Muscle of back (tissue), 11 donors: ENCODE results near the gene NAA15. TPM values are rescaled to one million over a fixed set of nuclear protein-coding genes. Genes with fewer than 3 reads are reported as not detected.
"Not testable (repeated sequence)": the region's sequence is repeated elsewhere in the genome, so short reads cannot be mapped to it uniquely, and the experiment has no call there.

Source experiments
- DNase-seq, 3 donors: peaks; one replicate each; pipeline versions ENCODE4 v3.0.0 to v3.0.0-alpha.2; 2013
- polyA plus RNA-seq, 10 donors: library from polyadenylated mRNA; unstranded; fragments of 120-200 nt; gene quantifications; one replicate each; pipeline ENCODE4 v1.2.1, GENCODE V29; 2013; ENCODE audit not compliant: insufficient read length in 10 of 10

Gene NAA15
- polyA plus RNA-seq, 10 donors = 22.5 to 38.1 (median 29.2) TPM

GRCh38 chr4:139333046-139333445 is 31.7 kb downstream of the NAA15 start:
- DNase-seq = no peak

- no peak for DNase-seq
These were observed 36.3 kb downstream of the NAA15 start for GRCh38 chr4:139337612-139338011.

DNA sequence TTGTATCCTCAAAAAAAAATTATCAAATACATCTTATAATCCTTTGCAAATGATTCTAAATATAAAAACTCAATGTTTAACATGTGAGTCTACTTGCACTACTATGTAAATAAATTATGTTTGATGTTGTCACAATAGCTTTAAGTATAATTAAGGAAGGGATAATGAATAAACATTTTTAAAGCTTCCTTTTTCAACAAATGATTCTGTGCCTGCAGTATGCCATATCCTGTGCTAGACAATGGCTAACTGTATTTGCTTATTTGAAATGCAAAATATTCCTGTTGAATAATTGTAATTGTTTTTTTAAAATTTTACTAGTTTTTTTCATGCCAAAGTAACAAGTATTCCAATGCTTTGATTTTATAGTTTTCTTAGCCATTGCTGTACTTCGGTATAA is 60.0 kb downstream of the NAA15 start:
- DNase-seq = no peak

DNA sequence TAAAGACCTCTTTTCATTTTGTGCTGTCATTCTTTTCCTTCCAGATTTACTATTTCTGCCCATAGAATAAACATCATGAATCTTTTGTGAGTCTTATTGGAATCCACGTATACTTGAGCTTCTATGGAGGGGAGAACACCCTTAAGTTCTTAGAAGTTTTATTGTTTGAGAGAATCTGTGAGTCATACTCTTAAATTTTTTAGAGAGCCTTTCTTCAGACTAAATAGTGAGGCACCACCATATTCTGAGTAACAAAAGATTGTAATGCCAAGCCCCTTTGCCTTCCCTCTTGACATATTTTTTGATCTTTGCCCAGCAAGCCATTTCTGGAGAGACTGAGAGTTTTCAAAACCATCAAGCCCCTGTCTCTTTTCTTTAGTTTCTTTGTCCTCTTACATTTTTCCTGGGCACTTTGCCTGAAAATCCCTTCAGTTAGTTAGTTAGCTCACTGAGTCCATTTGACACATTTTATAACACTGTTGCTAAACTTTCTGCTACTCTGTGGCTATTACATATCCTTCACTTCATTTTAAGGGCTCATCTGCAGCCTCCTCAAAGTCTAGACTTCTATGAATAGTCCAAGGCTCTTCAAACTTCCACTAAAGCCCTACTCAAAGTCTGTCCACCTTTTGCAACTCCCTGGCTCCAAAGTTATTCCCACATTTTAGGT is 66.3 kb downstream of the NAA15 start:
- no peak for DNase-seq

- no peak for DNase-seq
These were observed 67.7 kb downstream of the NAA15 start for GRCh38 chr4:139368998-139369397.

- no peak for DNase-seq
These were observed 72.9 kb downstream of the NAA15 start for GRCh38 chr4:139374251-139374650.

- DNase-seq = peak in 1 of 3 donors; percentile 27
These were observed 85.1 kb downstream of the NAA15 start for GRCh38 chr4:139386421-139386820.

DNA sequence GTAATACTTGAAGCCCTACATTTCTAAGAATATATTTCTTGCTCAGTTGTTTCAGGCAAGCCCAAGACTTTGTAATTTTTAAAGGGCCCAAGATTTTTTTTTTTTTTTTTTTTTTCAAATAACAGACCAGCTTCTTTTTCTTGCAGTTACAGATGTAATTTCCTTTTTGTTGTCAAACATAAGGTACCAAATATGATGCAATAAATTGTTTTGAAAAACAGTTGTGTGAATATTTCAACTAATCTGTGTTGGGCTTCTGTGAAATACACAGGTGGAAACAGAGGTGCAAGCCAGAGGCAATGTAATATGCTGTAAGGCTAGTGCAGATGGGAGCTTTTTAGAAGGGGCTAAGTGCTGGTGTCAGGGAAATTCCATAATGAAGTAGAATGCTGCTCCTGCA is 87.8 kb downstream of the NAA15 start:
- no peak for DNase-seq

DNA sequence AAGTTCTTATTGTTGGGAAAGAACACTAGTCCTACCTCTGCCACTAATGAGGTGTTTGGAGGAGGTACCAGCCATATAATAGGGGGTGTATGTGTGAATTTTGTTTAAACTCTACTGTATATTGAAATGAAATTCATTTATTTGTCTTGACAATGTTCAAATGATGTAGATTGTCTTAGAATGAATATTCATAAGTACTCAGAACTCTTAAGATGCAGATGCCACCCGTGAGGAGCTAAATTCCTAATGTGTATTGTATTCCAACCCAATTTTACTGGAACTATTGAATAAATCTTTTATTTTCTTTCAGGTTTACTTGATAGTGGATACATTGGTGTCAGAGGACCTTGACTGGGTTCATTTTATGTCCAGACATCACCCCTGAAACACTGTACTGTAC is 88.7 kb downstream of the NAA15 start:
- no peak for DNase-seq

GRCh38 chr4:139391731-139392130 is 90.4 kb downstream of the NAA15 start:
- DNase-seq = no peak

DNA sequence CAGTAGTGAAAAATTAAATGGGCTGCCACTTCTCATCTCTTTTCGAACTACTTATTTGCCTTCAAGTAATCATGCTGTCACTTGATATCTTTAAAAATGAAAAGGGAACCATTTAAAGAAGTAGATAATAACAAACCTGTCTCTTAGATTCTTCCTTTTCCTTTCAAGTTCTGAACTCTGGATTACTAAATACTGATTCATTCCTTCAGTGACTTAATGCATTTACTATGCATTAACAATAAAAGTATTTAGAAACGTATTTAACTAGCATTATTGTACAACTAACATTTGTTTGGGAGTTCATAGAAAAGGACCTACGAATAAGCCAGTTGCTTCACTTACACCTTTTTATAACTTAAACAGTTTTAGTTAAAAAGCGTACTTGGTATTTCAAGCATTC is 91.5 kb downstream of the NAA15 start:
- DNase-seq = no peak

- no peak for DNase-seq
These were observed 100.1 kb downstream of the NAA15 start for GRCh38 chr4:139401368-139401767.

- no peak for DNase-seq
These were observed 101.1 kb downstream of the NAA15 start for GRCh38 chr4:139402436-139402835.

DNA sequence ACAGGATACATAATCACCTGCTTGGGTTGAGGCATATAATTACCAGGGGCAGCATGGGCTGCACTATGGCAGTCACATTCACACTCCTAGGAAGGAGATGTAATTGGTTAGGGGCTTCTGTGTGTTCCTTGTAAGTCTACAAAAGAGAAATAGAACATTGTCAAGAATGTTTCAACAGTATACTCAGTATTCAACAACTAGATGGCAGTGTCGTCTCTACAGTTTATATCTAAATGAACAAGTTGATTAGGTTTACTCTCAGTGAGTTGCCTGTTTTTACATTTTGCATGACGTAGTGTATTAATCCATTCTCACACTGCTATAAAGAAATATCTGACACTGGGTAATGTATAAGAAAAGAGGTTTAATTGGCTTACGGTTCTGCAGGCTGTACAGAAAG is 102.2 kb downstream of the NAA15 start:
- DNase-seq = no peak

- no peak for DNase-seq
These were observed 109.0 kb downstream of the NAA15 start for GRCh38 chr4:139410312-139410711.

- DNase-seq = not testable (repeated sequence)
These were observed 113.4 kb downstream of the NAA15 start for GRCh38 chr4:139414671-139415210.

DNA sequence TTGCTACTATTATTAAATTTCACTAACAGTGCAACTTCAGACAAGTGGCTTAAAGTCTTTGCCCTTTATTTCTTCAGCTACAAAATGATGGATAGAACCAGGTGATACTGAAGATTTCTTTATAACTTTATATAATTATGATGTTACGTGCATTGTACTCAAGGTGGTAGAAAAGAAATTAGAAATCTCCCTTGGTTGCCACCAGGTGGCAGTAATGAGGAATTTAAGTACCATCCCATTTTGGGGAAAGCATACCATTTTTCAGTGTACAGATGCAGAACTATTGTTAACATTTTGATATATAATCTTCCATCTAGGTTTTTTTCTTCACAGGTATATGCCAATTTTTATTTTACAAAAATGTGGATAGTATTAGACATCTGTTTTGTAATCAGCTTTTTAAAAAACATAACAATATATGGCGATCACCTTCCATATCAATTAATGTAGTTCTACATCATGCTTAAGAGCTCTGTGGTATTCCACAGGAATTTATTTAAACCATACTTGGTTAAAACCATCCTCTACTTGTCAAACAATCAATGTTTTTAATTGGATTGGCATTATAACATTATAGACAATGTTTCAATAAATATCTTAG is 114.9 kb downstream of the NAA15 start:
- DNase-seq = peak; percentile 16 to 53 (median 46)

DNA sequence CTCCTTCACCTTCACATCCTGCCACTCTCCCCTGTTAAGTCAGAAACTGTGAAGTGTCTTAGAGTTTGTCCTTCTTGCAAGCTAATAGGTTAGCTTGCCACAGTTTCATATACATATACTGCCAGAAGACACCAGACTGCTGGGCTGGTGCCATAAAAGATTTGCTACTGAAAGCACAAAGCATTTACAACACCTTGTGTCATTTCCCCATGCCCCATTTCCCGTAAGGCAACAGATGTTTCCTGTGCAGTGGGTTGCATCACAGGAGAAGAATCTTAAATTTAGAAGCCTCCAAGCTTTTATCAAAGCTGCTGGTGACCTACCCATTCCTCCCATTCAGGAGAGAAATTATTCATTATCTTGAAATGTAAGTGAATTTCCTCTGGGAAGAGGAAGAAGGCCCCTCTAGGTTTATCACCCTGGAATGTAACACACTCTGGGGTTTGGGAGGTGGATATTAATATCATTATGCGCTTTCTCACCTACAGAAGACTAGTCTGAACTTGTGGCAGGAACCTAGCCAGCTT is 118.1 kb downstream of the NAA15 start:
- DNase-seq = peak; percentile 49 to 75 (median 49)

- DNase-seq = no peak
These were observed 119.3 kb downstream of the NAA15 start for GRCh38 chr4:139420652-139421051.

DNA sequence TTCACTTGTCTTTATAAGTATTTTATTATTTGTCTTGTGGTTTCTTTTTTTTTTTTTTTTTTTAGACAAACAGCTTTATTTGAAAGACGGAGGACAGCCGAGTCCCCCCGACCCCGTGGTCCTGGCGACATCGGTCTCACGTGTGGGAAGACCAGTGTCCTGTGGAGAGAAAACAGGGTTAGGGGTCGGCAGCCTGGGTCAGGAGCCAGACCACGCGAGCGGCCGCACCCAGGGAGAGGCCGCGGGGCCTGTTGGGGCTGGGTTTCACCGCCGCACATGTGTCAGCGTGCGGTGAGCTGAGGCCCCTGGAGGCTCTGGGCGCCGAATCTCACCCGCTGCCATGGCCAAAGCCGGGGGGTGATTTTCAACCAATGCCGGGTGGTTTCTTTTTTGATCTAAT is 134.8 kb downstream of the NAA15 start:
- DNase-seq = no peak

DNA sequence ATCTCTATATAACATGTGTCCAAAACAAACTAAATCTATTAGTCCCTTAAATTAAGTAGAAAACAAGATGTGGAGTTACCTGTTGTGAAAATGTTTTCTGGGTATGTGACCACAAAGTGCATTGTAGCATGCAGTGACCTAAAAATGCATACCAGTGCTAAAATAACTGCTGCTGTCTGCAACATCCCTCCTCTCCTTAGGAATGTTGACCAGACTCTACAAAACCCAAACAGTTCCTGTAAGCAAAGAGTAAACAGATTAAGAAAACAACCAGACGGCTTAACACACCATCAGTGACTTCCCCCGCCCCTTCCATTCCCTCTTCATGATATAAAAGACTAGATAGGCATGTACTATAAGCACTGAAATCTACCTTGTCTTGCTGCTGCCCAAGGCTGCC is 136.8 kb downstream of the NAA15 start:
- DNase-seq = no peak

- DNase-seq = no peak
These were observed 139.7 kb downstream of the NAA15 start for GRCh38 chr4:139441029-139441428.

DNA sequence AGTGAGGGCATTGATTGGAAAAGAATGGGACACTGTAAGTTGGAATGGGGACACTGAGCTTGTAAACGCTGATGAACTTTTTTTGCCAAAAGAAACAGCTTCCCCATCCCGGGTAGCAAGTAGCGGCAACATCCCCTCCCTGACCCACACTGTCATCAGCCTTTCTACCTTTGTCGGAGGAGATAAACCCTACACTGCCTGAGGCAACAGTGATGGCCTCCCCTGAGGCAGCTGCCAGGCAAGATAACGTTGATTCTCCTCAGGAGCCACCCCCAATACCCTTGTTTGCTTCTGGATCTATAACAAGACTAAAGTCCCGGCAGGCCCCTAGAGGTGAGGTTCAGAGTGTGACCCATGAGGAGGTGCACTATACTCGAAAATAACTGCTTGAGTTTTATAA is 142.4 kb downstream of the NAA15 start:
- no peak for DNase-seq
